ENCODE results near the gene LPAR1. TPM values are rescaled to one million over a fixed set of nuclear protein-coding genes. Genes with fewer than 3 reads are reported as not detected.

Gene LPAR1
- total and polyA plus RNA-seq, 10 of the 15 experiments (the other 5 are each of a cell fraction or from before 2014, with no cell fraction given) = 3.3 to 12.9 (median 8.4) TPM

- TF ChIP-seq PRDM15 (CRISPR knock-in tag; IDR thresholded peaks at IDR 0.05) = no peak
- TF ChIP-seq USF1 (IDR thresholded peaks at IDR 0.05; ENCODE audit: borderline replicate concordance, extremely low read length, insufficient read depth, low read depth, low read length) = no peak
- TF ChIP-seq NKRF (conservative IDR thresholded peaks at IDR 0.05) = no peak
- TF ChIP-seq JUND (IDR thresholded peaks at IDR 0.05; ENCODE audit: low read depth, low read length) = no peak
- TF ChIP-seq E2F8 (IDR thresholded peaks at IDR 0.05; ENCODE audit: low read depth, partially characterized antibody) = no peak
- TF ChIP-seq NFYA (IDR thresholded peaks at IDR 0.05; ENCODE audit: borderline replicate concordance, low read depth, low read length) = no peak
- TF ChIP-seq MYB (IDR thresholded peaks at IDR 0.05; ENCODE audit: borderline replicate concordance, low read depth, low read length) = no peak
- TF ChIP-seq TARDBP (IDR thresholded peaks at IDR 0.05; ENCODE audit: borderline replicate concordance) = no peak
- TF ChIP-seq HDGF (IDR thresholded peaks at IDR 0.05) = no peak
- TF ChIP-seq POU2F2 (IDR thresholded peaks at IDR 0.05; ENCODE audit: borderline replicate concordance, low read depth, low read length) = no peak
- no peak for TF ChIP-seq KLF5 (IDR thresholded peaks at IDR 0.05; ENCODE audit: partially characterized antibody)
- TF ChIP-seq NR2C1 (IDR thresholded peaks at IDR 0.05) = no peak
- TF ChIP-seq TCF12 (IDR thresholded peaks at IDR 0.05; ENCODE audit: low read depth, low read length) = no peak
- no peak for TF ChIP-seq CREB1 (IDR thresholded peaks at IDR 0.05; ENCODE audit: low read depth)
- TF ChIP-seq ZBTB4 (CRISPR knock-in tag; IDR thresholded peaks at IDR 0.05) = no peak
- no peak for TF ChIP-seq EED (IDR thresholded peaks at IDR 0.05; ENCODE audit: low read depth)
- TF ChIP-seq JUNB (IDR thresholded peaks at IDR 0.05) = no peak
Observed at GRCh38 chr9:111050819-111051218, 12.5 kb upstream of the LPAR1 start (continued).

Measured in GM12878 (cell line).